HL-60 (cell line): Measurements from ENCODE around the gene ZNF573.

ENCODE experiments used
- DNase-seq, 2 experiments: peaks; one replicate each; pipeline ENCODE4 v3.0.0-alpha.2; 2010 to 2020; ENCODE audit warnings: low read depth in 1 of 2, low spot score in 1 of 2
- H3K27ac ChIP-seq: fragments of 250-450 bp; sonication (Bioruptor Pico); replicated peaks from 2 replicates; pipeline ENCODE4 v1.5.1; 2020; ENCODE audit warnings: mild to moderate bottlenecking, moderate library complexity
- H3K27me3 ChIP-seq: fragments of 250-450 bp; sonication (Bioruptor Pico); 2 replicates; pipeline ENCODE4 v1.5.1; 2021; ENCODE audit warnings: mild to moderate bottlenecking, moderate library complexity; ENCODE audit not compliant: insufficient read depth, poor library complexity, severe bottlenecking
- H3K4me3 ChIP-seq: replicated peaks from 2 replicates; pipeline ENCODE4 v1.5.1; 2011; ENCODE audit warnings: mild to moderate bottlenecking, control low read depth, low read length; ENCODE audit not compliant: insufficient read depth
- GABPA ChIP-seq: IDR thresholded peaks from 2 replicates; pipeline ENCODE4 v1.6.1; 2012; ENCODE audit warnings: low read depth
- POLR2AphosphoS5 ChIP-seq: IDR thresholded peaks from 2 replicates; pipeline ENCODE4 v1.6.1; 2012; ENCODE audit warnings: low read depth
- SPI1 ChIP-seq: IDR thresholded peaks from 2 replicates; pipeline ENCODE4 v1.6.1; 2012; ENCODE audit warnings: low read depth, mild to moderate bottlenecking, borderline replicate concordance
- TF ChIP-seq, protein P1 (sequence below): IDR thresholded peaks from one replicate; pipeline ENCODE4 v1.5.1; 2011; ENCODE audit warnings: low read length, control low read depth, inconsistent platforms; ENCODE audit not compliant: insufficient read depth
- TF ChIP-seq, protein P2 (sequence below): IDR thresholded peaks from 2 replicates; pipeline ENCODE4 v1.6.1; 2012; ENCODE audit warnings: low read depth; ENCODE audit not compliant: insufficient replicate concordance

The ZNF573 gene

DNA sequence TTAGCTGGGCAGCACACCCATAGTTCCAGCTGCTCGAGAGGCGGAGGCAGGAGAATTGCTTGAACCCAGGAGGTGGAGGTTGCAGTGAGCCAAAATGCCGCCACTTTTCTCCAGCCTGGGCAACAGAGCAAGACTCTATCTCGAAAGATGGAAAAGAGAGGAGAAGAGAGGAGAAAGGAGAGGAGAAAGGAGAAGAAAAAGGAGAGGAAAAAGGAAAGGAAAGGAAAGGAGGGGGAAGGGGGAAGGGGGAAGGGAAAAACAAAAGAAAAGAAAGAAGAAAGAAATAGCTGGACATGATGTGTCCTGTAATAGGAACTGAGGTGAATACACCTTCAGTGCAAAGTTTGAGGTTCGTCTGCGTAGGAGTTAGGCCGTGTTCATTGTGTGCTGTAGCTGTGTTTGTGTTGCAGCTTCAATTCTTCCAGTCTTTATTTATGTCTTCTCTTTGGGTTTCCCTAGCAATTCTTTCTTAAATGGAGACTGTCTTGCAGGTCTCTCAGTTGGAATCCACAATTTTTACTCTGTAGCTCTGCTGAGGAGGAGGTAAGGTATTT is 73.3 kb downstream of the ZNF573 start:
- TF ChIP-seq SPI1 (no peak), POLR2AphosphoS5 (no peak), GABPA (no peak)
- TF ChIP-seq, protein P1, sequence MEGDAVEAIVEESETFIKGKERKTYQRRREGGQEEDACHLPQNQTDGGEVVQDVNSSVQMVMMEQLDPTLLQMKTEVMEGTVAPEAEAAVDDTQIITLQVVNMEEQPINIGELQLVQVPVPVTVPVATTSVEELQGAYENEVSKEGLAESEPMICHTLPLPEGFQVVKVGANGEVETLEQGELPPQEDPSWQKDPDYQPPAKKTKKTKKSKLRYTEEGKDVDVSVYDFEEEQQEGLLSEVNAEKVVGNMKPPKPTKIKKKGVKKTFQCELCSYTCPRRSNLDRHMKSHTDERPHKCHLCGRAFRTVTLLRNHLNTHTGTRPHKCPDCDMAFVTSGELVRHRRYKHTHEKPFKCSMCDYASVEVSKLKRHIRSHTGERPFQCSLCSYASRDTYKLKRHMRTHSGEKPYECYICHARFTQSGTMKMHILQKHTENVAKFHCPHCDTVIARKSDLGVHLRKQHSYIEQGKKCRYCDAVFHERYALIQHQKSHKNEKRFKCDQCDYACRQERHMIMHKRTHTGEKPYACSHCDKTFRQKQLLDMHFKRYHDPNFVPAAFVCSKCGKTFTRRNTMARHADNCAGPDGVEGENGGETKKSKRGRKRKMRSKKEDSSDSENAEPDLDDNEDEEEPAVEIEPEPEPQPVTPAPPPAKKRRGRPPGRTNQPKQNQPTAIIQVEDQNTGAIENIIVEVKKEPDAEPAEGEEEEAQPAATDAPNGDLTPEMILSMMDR, result no peak
- TF ChIP-seq, protein P2, sequence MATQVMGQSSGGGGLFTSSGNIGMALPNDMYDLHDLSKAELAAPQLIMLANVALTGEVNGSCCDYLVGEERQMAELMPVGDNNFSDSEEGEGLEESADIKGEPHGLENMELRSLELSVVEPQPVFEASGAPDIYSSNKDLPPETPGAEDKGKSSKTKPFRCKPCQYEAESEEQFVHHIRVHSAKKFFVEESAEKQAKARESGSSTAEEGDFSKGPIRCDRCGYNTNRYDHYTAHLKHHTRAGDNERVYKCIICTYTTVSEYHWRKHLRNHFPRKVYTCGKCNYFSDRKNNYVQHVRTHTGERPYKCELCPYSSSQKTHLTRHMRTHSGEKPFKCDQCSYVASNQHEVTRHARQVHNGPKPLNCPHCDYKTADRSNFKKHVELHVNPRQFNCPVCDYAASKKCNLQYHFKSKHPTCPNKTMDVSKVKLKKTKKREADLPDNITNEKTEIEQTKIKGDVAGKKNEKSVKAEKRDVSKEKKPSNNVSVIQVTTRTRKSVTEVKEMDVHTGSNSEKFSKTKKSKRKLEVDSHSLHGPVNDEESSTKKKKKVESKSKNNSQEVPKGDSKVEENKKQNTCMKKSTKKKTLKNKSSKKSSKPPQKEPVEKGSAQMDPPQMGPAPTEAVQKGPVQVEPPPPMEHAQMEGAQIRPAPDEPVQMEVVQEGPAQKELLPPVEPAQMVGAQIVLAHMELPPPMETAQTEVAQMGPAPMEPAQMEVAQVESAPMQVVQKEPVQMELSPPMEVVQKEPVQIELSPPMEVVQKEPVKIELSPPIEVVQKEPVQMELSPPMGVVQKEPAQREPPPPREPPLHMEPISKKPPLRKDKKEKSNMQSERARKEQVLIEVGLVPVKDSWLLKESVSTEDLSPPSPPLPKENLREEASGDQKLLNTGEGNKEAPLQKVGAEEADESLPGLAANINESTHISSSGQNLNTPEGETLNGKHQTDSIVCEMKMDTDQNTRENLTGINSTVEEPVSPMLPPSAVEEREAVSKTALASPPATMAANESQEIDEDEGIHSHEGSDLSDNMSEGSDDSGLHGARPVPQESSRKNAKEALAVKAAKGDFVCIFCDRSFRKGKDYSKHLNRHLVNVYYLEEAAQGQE, result no peak
- no peak overlapping the region for H3K27ac ChIP-seq
- H3K4me3 ChIP-seq, result no peak overlapping the region
- DNase-seq, result no peak
- H3K27me3 ChIP-seq, result no peaks in the 10 kb centered on the region

DNA sequence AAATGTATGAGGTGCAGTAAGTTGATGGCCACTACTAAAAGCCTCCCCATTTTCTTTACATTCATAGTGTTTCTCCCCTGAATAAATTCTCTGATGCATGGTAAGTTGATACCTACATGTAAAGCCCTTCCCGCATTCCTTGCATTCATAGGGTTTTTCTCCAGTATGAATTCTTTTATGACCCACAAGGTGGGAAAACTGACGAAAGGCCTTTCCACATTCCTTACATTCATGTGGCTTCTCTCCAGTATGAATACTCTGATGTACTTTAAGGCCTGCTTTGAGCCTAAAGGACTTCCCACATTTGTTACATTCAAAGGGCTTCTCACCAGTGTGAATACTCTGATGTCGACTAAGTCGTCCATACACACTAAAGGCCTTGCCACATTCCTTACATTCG is 80.3 kb downstream of the ZNF573 start:
- DNase-seq, result no peak
- TF ChIP-seq, protein P2, result no peak
- TF ChIP-seq SPI1, result no peak
- Histone ChIP-seq H3K4me3 (no peak overlapping the region), H3K27ac (no peak overlapping the region), H3K27me3 (no peaks in the 10 kb centered on the region)

DNA sequence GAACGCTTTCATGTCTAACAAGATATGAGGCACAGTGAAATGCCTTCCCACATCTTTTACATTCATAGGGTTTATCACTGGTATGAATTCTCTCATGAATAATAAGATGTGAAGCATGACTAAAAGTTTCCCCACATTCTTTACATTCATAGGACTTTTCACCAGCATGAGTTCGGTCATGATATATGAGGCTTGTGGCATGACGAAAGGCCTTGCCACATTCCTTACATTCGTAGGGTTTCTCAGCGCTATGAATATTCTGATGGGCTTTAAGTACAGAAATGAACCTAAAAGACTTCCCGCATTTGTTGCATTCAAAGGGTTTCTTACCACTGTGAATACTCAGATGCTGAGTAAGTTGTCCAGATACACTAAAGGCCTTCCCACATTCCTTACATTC is 81.2 kb downstream of the ZNF573 start:
- no peak overlapping the region for H3K4me3 ChIP-seq
- H3K27ac ChIP-seq, result no peak overlapping the region
- no peak for DNase-seq
- TF ChIP-seq, protein P2, result no peak
- TF ChIP-seq SPI1 (no peak), GABPA (no peak), POLR2AphosphoS5 (no peak)
- TF ChIP-seq, protein P1, result no peak
- no peaks in the 10 kb centered on the region for H3K27me3 ChIP-seq
